Right ventricle myocardium superior (tissue), 1 donor: Measurements from ENCODE around the gene CENPVL3. TPM values are rescaled to one million over a fixed set of nuclear protein-coding genes. Genes with fewer than 3 reads are reported as not detected.
"Not testable (repeated sequence)": the region's sequence is repeated elsewhere in the genome, so short reads cannot be mapped to it uniquely, and the experiment has no call there.

Experiments
- ATAC-seq: fragments of 200-7000 bp; cut with Tn5 transposase; one replicate; pipeline ENCODE4 v1.9.1; 2020; ENCODE audit warnings: mild to moderate bottlenecking; ENCODE audit not compliant: poor library complexity
- DNase-seq: peaks from one replicate; pipeline ENCODE4 v3.0.0-alpha.2; 2020
- intact Hi-C: fragments of 100-400 bp; cut with DNase I; formaldehyde crosslinking; loops from one replicate; pipeline ENCODE4 v1.11.2; 2022
- long read RNA-seq: library from polyadenylated mRNA; unstranded; transcript quantifications from one replicate; pipeline ENCODE4 v2.0.0, GENCODE V29; 2021
- total RNA-seq: library from RNA; stranded (reverse); fragmentation: NEBNext Ultra II Directional; extraction: Animal tissue kit (Norgen Biotek cat#: 25700); gene quantifications from one replicate; pipeline ENCODE4 v1.2.1, GENCODE V29; 2021
- donor health status: DM: no; HTN: yes; CAD: no; lungs with severe emphysema.

The CENPVL3 gene
- not detected for total RNA-seq
- long read RNA-seq: 0 reads

DNA sequence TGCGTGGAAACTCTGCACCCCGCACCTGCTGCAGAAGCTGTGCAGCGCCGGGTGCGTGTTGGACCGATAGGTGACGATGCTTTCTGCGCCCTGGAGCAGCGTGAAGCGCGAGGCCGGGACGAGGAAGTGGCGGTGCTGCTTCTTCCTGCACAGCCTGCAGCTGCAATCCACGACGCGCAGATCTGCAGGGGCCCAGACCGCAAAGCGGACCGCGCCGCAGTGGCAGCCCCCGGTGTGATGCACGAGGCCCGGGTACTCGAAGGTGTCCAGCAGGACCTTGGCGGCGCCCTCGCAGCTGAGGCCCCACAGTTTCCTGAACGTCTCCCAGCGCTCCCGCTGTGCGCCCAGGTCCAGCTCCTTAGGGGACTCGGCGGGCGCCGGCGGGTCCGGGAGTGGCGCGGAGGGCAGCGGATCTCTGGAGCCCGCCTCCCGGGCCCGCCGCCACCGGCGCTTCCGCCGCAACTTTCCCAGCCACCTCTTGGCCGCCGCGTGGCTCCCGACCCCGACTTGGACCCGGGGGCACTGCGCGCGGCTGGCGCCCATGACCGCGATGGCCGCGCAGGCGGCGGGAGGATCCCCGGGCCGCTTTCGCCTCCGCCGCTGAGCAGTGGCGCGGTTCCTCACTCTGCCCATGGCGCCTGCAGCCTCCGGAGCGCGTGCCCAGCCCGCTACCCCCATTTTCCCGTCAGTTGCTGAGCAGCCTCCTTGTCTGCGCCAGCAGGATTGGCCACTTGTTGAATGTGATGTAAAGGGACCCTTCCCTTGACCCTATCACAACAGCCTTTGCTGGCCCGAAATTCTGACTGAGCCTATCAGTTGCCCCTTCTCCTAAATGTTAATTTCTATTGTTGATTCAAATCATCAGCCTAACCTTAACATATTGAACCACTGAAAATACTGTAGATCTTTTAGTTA is at the start of gene CENPVL3:
Gene CENPVL3 (minus strand): TSS at position 672 of the 915 bp plus-strand sequence. CDS start 39 bp downstream, at position 633.
- DNase-seq, intact Hi-C loops, ATAC-seq: not testable (repeated sequence)

GRCh38 chrX:51665981-51666380 is 47.3 kb upstream of the CENPVL3 start:
- DNase-seq (no peak), ATAC-seq (no peak)
- intact Hi-C loops: no loop called here

DNA sequence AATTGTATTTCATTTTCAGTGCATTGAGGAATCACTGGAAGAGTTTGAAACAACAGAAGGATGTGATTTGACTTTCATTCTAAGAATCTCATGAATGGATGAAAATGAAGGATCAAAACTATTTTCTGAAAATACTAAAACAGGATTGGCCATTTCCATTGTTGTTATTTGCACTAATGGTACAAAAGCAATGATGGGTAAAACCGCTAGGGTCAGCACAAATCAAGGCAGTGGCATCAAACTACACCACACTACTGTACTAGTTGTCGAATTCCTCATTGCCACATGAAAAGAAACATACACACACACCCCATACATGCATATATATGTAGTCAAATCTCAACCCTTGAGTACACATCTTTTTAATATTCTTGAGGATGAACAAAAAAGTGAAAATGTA is 24.7 kb upstream of the CENPVL3 start:
- ATAC-seq (no peak), DNase-seq (no peak)
- intact Hi-C loops: no loop called here

- ATAC-seq: no peak
- intact Hi-C loops: no loop called here
Observed at GRCh38 chrX:51641421-51642021, 22.8 kb upstream of the CENPVL3 start.

DNA sequence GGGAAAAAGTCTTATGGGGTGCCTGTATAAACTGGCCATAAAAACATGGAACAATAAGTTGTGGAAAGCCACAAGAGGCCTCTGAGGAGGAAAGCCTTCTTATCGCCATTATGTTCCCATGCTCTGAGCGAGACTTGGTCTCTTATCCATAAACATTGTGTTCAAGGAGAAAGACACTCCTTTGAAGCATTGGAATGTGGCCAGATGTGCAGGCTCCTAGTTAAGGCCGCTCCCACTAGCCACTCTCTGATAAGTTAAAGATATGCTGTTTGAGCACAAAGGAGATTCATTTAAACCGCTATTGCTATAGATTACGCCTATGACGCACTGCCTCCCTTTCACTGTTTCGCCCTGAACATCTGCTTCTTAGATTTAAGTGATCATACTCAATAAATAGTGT is 17.8 kb upstream of the CENPVL3 start:
- ATAC-seq, intact Hi-C loops, DNase-seq: not testable (repeated sequence)

More at GRCh38 chrX:51641421-51642021, 22.8 kb upstream of the CENPVL3 start:
- no peak for DNase-seq

DNA sequence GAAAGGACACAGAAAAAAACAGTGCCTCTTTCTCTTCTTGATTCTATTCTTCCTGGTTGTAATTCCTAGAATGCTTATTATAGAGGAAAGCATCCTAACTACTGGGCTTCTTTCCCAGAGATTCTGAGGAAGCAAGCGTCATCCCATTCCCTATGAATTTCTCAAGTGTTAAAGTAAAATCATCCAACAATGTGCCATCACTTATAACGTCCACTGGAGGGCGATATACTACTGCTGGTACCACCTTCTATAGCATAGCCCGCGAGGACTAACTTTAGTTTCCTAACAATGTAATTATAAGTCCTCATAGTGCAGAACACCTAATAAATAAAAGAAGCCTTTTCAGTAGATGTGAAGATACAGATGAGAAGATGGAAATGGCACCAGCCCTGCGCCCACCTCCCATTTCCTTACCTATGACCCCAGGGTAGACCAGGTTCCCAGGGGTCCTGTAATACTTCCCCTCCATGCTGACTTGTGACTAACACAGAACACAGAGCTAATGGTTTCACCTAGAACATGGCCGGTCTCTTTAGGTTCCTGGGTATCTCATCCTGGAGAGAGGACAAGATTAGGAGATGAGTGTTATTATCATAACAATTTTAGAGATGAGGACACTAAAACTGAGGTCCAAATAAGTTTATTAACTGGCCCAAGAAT is 4.2 kb downstream of the CENPVL3 start:
- no peak for ATAC-seq

GRCh38 chrX:51608766-51609165 is 9.9 kb downstream of the CENPVL3 start:
- intact Hi-C loops: no loop called here

More for the DNA sequence above, 4.2 kb downstream of the CENPVL3 start:
- intact Hi-C loops: no loop called here
- no peak for DNase-seq

GRCh38 chrX:51608126-51608525 is 10.6 kb downstream of the CENPVL3 start:
- no peak for DNase-seq
- no peak for ATAC-seq
- intact Hi-C loops: no loop called here

More at GRCh38 chrX:51608766-51609165, 9.9 kb downstream of the CENPVL3 start:
- ATAC-seq (no peak), DNase-seq (no peak)

DNA sequence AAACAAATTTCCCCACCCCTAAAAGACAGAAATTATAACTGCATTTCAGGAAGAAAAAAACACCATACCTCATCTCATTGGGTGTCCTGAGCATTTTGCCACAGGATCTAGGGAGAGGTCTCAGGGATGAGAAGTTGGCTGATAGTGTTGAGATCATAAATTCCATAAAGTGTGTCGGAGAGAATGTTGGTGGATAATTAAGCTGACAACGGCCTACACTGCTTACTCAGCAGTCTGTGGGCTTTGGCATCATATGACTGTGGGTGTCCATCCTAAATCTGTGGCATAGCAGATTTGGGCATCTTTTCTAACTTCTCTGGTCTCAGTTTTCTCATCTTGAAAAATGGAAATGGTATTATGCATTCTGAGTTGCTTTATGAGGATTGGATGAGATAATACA is 12.3 kb downstream of the CENPVL3 start:
- intact Hi-C loops: no loop called here
- ATAC-seq (no peak), DNase-seq (no peak)

- ATAC-seq: no peak
- intact Hi-C loops: no loop called here
- DNase-seq: no peak
Observed at GRCh38 chrX:51598899-51599298, 19.8 kb downstream of the CENPVL3 start.

- ATAC-seq (no peak), DNase-seq (no peak)
- intact Hi-C loops: no loop called here
Observed at GRCh38 chrX:51571874-51572273, 46.8 kb downstream of the CENPVL3 start.

- intact Hi-C loops: no loop called here
- DNase-seq: no peak
- no peak for ATAC-seq
Observed at GRCh38 chrX:51569561-51569960, 49.2 kb downstream of the CENPVL3 start.

GRCh38 chrX:51568586-51568985 is 50.1 kb downstream of the CENPVL3 start:
- intact Hi-C loops: no loop called here
- ATAC-seq: no peak
- DNase-seq: no peak

Other genes starting within 250 kb of the CENPVL3 start
- gene NUDT11, start 122.3 kb downstream of the CENPVL3 start, total RNA-seq: not detected
- not detected for gene CENPVL2, start 63.9 kb upstream of the CENPVL3 start, total RNA-seq
- gene CENPVL1, start 91.6 kb upstream of the CENPVL3 start, total RNA-seq: not detected
- gene GSPT2, start 124.5 kb upstream of the CENPVL3 start, total RNA-seq: 6.9 TPM